SK-N-SH treated with all-trans-retinoic acid at 6 μM for 48 hours (cell line): ENCODE measurements around the gene RTN4RL1.

ENCODE experiments used
- ATAC-seq: fragments of 200-7000 bp; cut with Tn5 transposase; 3 replicates; pipeline ENCODE4 v1.9.1; 2020; ENCODE audit warnings: mild to moderate bottlenecking, moderate library complexity
- ARNTL ChIP-seq: fragments of 450-650 bp; formaldehyde crosslinking; IDR thresholded peaks from 2 replicates; pipeline ENCODE4 v1.5.0; 2020; ENCODE audit warnings: low read depth, mild to moderate bottlenecking, moderate library complexity, borderline replicate concordance
- BACH2 ChIP-seq: fragments of 250-450 bp; sonication (Bioruptor Pico); IDR thresholded peaks from 2 replicates; pipeline ENCODE4 v1.9.0; 2021; ENCODE audit warnings: mild to moderate bottlenecking, borderline replicate concordance
- ESRRG ChIP-seq: fragments of 250-450 bp; sonication (Bioruptor Pico); IDR thresholded peaks from 2 replicates; pipeline ENCODE4 v1.6.1; 2021; ENCODE audit warnings: mild to moderate bottlenecking
- PPARA ChIP-seq: fragments of 250-450 bp; sonication (Bioruptor Pico); IDR thresholded peaks from 2 replicates; pipeline ENCODE4 v1.5.0; 2020; ENCODE audit warnings: mild to moderate bottlenecking, borderline replicate concordance
- RARB ChIP-seq: fragments of 250-450 bp; sonication (Bioruptor Pico); IDR thresholded peaks from 2 replicates; pipeline ENCODE4 v1.8.0; 2021; ENCODE audit warnings: mild to moderate bottlenecking, moderate library complexity
- SNAI2 ChIP-seq: fragments of 250-450 bp; sonication (Bioruptor Pico); IDR thresholded peaks from 2 replicates; pipeline ENCODE4 v1.5.0; 2020; ENCODE audit warnings: mild to moderate bottlenecking, moderate library complexity
- TCF4 ChIP-seq: fragments of 250-450 bp; sonication (Bioruptor Pico); IDR thresholded peaks from 2 replicates; pipeline ENCODE4 v1.8.0; 2021; ENCODE audit warnings: mild to moderate bottlenecking, moderate library complexity, borderline replicate concordance
- ZC3H10 ChIP-seq: fragments of 250-450 bp; sonication (Bioruptor Pico); IDR thresholded peaks from 2 replicates; pipeline ENCODE4 v1.5.1; 2021; ENCODE audit warnings: mild to moderate bottlenecking, moderate library complexity
- ZFP3 ChIP-seq: fragments of 250-450 bp; sonication (Bioruptor Pico); IDR thresholded peaks from 2 replicates; pipeline ENCODE4 v1.5.0; 2020; ENCODE audit warnings: mild to moderate bottlenecking, moderate library complexity
- ZFP30 ChIP-seq: fragments of 450-650 bp; formaldehyde crosslinking; IDR thresholded peaks from 2 replicates; pipeline ENCODE4 v1.5.0; 2022; ENCODE audit warnings: mild to moderate bottlenecking, moderate library complexity
- ZNF565 ChIP-seq: fragments of 450-650 bp; formaldehyde crosslinking; conservative IDR thresholded peaks from 2 replicates; pipeline ENCODE4 v1.5.0; 2020; ENCODE audit warnings: low read depth, mild to moderate bottlenecking, moderate library complexity
- ZNF70 ChIP-seq: fragments of 450-650 bp; formaldehyde crosslinking; IDR thresholded peaks from 2 replicates; pipeline ENCODE4 v1.5.0; 2020; ENCODE audit warnings: mild to moderate bottlenecking, moderate library complexity
- ZNF8 ChIP-seq: fragments of 450-650 bp; formaldehyde crosslinking; IDR thresholded peaks from 2 replicates; pipeline ENCODE4 v1.5.0; 2020; ENCODE audit warnings: mild to moderate bottlenecking, moderate library complexity
- TF ChIP-seq, protein P1 (sequence below): fragments of 250-450 bp; sonication (Bioruptor Pico); IDR thresholded peaks from 2 replicates; pipeline ENCODE4 v1.5.0; 2020; ENCODE audit warnings: mild to moderate bottlenecking, moderate library complexity
- TF ChIP-seq, protein P2 (sequence below): fragments of 250-450 bp; sonication (Bioruptor Pico); IDR thresholded peaks from 2 replicates; pipeline ENCODE4 v1.8.0; 2020; ENCODE audit warnings: mild to moderate bottlenecking, moderate library complexity, borderline replicate concordance
- TF ChIP-seq, protein P3 (sequence below): fragments of 250-450 bp; sonication (Bioruptor Pico); IDR thresholded peaks from 2 replicates; pipeline ENCODE4 v1.5.1; 2021; ENCODE audit warnings: mild to moderate bottlenecking, moderate library complexity
- TF ChIP-seq, protein P4 (sequence below): fragments of 250-450 bp; sonication (Bioruptor Pico); IDR thresholded peaks from 2 replicates; pipeline ENCODE4 v1.8.0; 2021; ENCODE audit warnings: low read depth, mild to moderate bottlenecking, moderate library complexity, borderline replicate concordance
- TF ChIP-seq, protein P5 (sequence below): fragments of 250-450 bp; sonication (Bioruptor Pico); IDR thresholded peaks from 2 replicates; pipeline ENCODE4 v1.5.1; 2020; ENCODE audit warnings: low read depth, mild to moderate bottlenecking, moderate library complexity

Gene RTN4RL1

DNA sequence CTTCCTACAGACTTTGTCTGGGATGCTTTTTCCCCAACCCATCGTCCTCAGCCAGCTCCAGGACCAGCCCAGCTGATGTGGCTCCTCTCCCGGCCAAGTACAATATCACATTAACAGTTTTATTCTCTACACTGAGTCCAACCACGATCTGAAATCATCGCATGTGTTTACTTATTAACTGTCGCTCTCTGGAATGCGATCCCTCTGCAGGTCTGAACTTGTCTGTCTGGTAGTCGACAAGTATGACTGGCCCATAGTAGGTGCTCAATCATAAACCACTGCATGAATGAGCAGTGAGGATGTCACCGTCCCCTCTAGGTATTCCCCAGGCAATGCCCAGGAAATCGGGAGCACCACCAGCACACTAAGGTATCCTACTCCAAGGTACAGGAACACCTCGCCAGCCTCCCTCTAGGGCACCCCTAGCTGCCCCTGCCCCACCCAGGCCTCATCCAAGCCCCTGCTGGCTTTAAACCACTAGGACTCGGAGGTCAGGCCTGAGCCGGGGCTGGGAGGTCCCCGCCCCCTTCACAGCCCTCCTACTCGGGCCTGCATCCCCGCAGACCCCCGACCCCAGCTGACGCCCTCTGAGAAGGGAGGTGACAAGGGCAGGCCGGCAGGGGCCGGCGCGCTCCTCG, 27.7 kb downstream of the RTN4RL1 start (continued):
- TF ChIP-seq, protein P1, sequence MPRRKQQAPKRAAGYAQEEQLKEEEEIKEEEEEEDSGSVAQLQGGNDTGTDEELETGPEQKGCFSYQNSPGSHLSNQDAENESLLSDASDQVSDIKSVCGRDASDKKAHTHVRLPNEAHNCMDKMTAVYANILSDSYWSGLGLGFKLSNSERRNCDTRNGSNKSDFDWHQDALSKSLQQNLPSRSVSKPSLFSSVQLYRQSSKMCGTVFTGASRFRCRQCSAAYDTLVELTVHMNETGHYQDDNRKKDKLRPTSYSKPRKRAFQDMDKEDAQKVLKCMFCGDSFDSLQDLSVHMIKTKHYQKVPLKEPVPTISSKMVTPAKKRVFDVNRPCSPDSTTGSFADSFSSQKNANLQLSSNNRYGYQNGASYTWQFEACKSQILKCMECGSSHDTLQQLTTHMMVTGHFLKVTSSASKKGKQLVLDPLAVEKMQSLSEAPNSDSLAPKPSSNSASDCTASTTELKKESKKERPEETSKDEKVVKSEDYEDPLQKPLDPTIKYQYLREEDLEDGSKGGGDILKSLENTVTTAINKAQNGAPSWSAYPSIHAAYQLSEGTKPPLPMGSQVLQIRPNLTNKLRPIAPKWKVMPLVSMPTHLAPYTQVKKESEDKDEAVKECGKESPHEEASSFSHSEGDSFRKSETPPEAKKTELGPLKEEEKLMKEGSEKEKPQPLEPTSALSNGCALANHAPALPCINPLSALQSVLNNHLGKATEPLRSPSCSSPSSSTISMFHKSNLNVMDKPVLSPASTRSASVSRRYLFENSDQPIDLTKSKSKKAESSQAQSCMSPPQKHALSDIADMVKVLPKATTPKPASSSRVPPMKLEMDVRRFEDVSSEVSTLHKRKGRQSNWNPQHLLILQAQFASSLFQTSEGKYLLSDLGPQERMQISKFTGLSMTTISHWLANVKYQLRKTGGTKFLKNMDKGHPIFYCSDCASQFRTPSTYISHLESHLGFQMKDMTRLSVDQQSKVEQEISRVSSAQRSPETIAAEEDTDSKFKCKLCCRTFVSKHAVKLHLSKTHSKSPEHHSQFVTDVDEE (CRISPR knock-in tag) = no peak
- TF ChIP-seq, protein P2, sequence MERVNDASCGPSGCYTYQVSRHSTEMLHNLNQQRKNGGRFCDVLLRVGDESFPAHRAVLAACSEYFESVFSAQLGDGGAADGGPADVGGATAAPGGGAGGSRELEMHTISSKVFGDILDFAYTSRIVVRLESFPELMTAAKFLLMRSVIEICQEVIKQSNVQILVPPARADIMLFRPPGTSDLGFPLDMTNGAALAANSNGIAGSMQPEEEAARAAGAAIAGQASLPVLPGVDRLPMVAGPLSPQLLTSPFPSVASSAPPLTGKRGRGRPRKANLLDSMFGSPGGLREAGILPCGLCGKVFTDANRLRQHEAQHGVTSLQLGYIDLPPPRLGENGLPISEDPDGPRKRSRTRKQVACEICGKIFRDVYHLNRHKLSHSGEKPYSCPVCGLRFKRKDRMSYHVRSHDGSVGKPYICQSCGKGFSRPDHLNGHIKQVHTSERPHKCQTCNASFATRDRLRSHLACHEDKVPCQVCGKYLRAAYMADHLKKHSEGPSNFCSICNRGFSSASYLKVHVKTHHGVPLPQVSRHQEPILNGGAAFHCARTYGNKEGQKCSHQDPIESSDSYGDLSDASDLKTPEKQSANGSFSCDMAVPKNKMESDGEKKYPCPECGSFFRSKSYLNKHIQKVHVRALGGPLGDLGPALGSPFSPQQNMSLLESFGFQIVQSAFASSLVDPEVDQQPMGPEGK (CRISPR knock-in tag) = no peak
- TF ChIP-seq RARB (CRISPR knock-in tag) (no peak), SNAI2 (CRISPR knock-in tag) (no peak)

DNA sequence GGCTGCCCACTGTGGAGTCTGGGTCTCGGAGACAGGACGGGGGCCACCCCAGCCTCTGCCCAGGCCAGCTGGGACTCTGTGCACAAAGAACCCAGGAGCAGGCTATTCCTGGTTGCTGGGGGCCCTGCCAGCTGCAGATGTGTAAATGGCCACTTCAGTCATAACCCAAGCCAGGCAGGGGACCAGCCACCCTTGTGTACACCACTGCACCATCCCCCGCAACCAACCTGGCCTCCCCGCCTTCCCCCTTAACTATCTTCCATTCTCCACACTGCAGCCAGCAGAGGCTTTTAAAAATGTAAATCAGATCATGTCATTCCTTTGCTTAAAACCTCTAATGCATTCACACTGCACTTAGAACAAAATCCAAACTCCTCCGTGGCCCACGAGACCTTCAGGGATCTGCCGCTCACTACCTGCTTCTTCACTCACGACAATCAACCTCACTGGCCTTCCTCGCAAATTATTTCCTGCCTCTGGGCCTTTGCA, 28.3 kb downstream of the RTN4RL1 start:
- ATAC-seq = no peak; the same call in 2 of the 3 replicates
- TF ChIP-seq PPARA (CRISPR knock-in tag) (no peak), ZNF565 (CRISPR knock-in tag) (no peak), ESRRG (CRISPR knock-in tag) (no peak), ZFP3 (CRISPR knock-in tag) (no peak), ZC3H10 (CRISPR knock-in tag) (no peak), ARNTL (no peak), ZNF70 (CRISPR knock-in tag) (no peak), ZFP30 (CRISPR knock-in tag) (no peak)

DNA sequence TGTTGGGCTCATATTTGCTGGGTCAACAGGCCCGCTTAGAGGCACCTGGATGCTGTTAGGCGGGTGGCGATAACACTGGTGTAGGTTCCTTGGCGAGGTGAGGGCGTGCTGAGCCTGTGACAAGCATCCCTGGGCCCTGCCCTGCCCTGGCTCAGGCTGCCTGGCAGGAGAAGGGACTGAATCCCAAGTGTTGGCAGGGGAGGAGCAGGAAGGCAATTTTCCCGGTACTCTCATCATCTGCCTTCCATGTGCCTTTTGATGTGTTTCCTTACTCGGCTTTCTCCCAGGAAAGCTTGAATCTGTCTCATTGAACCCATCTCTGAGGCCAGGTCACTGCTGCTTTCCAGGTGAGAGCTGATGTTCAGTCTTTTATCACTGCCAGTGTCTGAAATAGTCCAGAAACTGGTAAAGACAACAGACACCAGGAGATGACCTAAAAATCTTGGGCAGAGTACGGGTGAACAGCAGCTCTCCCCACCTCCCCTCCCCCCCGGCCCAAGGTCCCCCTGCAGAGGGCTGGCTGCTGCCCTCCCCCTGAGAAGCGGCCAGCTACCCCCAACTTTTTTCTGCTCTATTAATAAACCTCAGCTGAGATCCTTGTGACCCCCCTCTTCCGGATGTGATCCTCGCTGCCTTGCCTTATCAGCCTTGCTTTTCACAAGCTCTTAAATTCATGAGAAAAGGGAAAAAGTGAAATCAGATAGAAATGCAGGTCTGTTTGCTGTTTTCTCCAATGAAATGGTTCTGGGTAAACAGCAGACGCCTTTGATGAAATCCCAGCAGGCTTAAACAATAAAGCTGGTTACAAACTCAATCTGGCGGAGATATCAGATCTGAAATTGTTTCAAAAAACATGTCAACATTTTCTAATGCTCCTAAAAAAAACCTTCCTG, 29.0 kb downstream of the RTN4RL1 start:
- peak; percentile 72; the same call in 1 of the 2 replicates for TF ChIP-seq TCF4
- TF ChIP-seq ZNF8 = no peak
- TF ChIP-seq, protein P3, sequence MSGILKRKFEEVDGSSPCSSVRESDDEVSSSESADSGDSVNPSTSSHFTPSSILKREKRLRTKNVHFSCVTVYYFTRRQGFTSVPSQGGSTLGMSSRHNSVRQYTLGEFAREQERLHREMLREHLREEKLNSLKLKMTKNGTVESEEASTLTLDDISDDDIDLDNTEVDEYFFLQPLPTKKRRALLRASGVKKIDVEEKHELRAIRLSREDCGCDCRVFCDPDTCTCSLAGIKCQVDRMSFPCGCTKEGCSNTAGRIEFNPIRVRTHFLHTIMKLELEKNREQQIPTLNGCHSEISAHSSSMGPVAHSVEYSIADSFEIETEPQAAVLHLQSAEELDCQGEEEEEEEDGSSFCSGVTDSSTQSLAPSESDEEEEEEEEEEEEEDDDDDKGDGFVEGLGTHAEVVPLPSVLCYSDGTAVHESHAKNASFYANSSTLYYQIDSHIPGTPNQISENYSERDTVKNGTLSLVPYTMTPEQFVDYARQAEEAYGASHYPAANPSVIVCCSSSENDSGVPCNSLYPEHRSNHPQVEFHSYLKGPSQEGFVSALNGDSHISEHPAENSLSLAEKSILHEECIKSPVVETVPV (CRISPR knock-in tag) = no peak
- no peak; the same call in 2 of the 3 replicates for ATAC-seq

DNA sequence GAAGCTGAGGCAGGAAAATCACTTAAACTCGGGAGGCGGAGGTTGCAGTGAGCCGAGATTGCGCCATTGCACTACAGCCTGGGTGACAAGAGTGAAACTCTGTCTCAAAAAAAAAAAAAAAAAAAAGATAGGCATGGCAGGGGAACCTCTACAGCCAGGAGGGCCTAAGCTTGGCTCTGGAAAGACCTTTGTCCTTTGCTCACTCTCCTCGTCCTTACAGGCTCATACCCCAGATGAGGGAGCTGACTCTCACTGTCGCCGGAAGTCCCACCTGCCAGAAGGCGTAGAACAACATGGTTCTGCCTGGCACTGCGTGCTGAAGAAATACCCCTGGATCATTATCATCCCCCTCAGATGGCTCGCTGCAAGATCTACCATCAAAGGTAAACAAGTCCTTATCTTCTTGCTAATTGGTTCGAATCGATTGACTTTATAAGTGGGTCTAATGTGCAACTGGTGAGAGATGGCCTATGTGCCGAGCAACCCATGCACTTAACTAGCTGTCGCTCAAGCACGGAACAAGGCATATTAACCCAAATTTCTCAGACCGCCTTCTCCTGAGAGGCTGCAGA, 29.7 kb downstream of the RTN4RL1 start:
- TF ChIP-seq, protein P4, sequence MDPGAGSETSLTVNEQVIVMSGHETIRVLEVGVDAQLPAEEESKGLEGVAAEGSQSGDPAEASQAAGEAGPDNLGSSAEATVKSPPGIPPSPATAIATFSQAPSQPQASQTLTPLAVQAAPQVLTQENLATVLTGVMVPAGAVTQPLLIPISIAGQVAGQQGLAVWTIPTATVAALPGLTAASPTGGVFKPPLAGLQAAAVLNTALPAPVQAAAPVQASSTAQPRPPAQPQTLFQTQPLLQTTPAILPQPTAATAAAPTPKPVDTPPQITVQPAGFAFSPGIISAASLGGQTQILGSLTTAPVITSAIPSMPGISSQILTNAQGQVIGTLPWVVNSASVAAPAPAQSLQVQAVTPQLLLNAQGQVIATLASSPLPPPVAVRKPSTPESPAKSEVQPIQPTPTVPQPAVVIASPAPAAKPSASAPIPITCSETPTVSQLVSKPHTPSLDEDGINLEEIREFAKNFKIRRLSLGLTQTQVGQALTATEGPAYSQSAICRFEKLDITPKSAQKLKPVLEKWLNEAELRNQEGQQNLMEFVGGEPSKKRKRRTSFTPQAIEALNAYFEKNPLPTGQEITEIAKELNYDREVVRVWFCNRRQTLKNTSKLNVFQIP (CRISPR knock-in tag) = no peak
- no peak for TF ChIP-seq ZC3H10 (CRISPR knock-in tag)
- TF ChIP-seq, protein P5, sequence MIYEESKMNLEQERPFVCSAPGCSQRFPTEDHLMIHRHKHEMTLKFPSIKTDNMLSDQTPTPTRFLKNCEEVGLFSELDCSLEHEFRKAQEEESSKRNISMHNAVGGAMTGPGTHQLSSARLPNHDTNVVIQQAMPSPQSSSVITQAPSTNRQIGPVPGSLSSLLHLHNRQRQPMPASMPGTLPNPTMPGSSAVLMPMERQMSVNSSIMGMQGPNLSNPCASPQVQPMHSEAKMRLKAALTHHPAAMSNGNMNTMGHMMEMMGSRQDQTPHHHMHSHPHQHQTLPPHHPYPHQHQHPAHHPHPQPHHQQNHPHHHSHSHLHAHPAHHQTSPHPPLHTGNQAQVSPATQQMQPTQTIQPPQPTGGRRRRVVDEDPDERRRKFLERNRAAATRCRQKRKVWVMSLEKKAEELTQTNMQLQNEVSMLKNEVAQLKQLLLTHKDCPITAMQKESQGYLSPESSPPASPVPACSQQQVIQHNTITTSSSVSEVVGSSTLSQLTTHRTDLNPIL = no peak
- no peak for TF ChIP-seq ESRRG (CRISPR knock-in tag)
- no peak for TF ChIP-seq BACH2
- ATAC-seq = no peak
